ENCODE data around the gene HEATR1. TPM values are rescaled to one million over a fixed set of nuclear protein-coding genes. Genes with fewer than 3 reads are reported as not detected.

The HEATR1 gene
- polyA plus RNA-seq, 1 experiment: 24.9 TPM

- Histone ChIP-seq H3K27me3 (ENCODE audit: control insufficient read depth, insufficient read depth, low read length) (no peaks in the 10 kb centered on the region), H3K4me3 (ENCODE audit: low read depth, low read length) (no peak overlapping the region), H3K27ac (ENCODE audit: low read depth, low read length) (no peak overlapping the region), H3K9me3 (ENCODE audit: control insufficient read depth, insufficient read depth, low read length) (no peaks in the 10 kb centered on the region)
- ChIA-PET POLR2A (no interaction called here), CTCF (no interaction called here)
- no peak for DNase-seq (ENCODE audit: low read depth, low spot score)
- TF ChIP-seq, protein P1, sequence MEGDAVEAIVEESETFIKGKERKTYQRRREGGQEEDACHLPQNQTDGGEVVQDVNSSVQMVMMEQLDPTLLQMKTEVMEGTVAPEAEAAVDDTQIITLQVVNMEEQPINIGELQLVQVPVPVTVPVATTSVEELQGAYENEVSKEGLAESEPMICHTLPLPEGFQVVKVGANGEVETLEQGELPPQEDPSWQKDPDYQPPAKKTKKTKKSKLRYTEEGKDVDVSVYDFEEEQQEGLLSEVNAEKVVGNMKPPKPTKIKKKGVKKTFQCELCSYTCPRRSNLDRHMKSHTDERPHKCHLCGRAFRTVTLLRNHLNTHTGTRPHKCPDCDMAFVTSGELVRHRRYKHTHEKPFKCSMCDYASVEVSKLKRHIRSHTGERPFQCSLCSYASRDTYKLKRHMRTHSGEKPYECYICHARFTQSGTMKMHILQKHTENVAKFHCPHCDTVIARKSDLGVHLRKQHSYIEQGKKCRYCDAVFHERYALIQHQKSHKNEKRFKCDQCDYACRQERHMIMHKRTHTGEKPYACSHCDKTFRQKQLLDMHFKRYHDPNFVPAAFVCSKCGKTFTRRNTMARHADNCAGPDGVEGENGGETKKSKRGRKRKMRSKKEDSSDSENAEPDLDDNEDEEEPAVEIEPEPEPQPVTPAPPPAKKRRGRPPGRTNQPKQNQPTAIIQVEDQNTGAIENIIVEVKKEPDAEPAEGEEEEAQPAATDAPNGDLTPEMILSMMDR (IDR thresholded peaks at IDR 0.05; ENCODE audit: low read depth, low read length): no peak
These were observed 45.5 kb downstream of the HEATR1 start for GRCh38 chr1:236558846-236559245.

GRCh38 chr1:236558081-236558480, 46.2 kb downstream of the HEATR1 start:
- CTCF ChIA-PET: no interaction called here
- Histone ChIP-seq H3K4me3 (ENCODE audit: low read depth, low read length) (no peak overlapping the region), H3K27ac (ENCODE audit: low read depth, low read length) (no peak overlapping the region), H3K9me3 (ENCODE audit: control insufficient read depth, insufficient read depth, low read length) (no peaks in the 10 kb centered on the region), H3K27me3 (ENCODE audit: control insufficient read depth, insufficient read depth, low read length) (no peaks in the 10 kb centered on the region)
- DNase-seq (ENCODE audit: low read depth, low spot score): no peak
- TF ChIP-seq, protein P1 (IDR thresholded peaks at IDR 0.05; ENCODE audit: low read depth, low read length): no peak
- POLR2A ChIA-PET: no interaction called here

DNA sequence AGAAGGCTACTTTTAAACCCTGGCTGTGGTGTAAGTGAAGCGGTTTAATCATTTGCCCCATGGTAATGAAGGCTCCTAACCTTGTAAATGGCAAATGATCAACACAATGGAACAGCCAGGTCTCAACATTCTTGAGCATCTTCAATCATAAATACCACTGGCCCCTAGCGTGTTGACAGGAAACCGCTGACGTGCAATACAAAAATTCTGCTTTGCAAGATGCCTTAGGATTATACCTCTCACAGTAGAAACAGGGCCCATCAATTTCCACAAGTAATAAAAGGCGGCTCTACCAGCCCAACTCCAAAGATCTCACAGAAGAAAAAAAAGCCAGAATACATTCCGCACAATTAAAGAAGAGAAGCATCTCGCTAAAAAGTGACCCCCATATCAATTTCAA, 47.7 kb downstream of the HEATR1 start:
- ChIA-PET POLR2A (no interaction called here), CTCF (no interaction called here)
- Histone ChIP-seq H3K9me3 (ENCODE audit: control insufficient read depth, insufficient read depth, low read length) (no peaks in the 10 kb centered on the region), H3K27me3 (ENCODE audit: control insufficient read depth, insufficient read depth, low read length) (no peaks in the 10 kb centered on the region), H3K27ac (ENCODE audit: low read depth, low read length) (no peak overlapping the region), H3K4me3 (ENCODE audit: low read depth, low read length) (no peak overlapping the region)
- no peak for DNase-seq (ENCODE audit: low read depth, low spot score)
- TF ChIP-seq, protein P1 (IDR thresholded peaks at IDR 0.05; ENCODE audit: low read depth, low read length): no peak

DNA sequence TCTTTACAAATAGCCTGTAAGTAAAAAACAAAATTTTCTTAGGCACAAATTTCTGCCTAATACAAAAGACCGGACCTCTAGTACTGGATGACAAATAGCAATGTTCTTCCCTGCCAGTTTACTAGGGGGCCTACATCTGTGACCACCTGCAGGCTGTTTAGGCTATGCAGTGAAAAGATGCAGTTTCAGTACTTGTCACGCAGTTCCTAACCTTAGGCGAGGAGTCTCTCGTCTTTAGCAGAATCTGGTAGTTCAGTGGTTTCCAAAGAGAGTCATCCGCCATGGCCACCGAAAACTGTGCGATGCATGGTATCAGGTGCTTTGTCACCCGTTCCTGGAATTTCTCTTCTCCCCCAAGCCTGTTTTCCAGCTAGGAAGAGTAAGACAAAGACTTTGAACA, 50.9 kb downstream of the HEATR1 start:
- CTCF ChIA-PET: no interaction called here
- POLR2A ChIA-PET: no interaction called here

GRCh38 chr1:236552901-236553300, 51.4 kb downstream of the HEATR1 start:
- ChIA-PET CTCF (no interaction called here), POLR2A (no interaction called here)
- TF ChIP-seq, protein P1 (IDR thresholded peaks at IDR 0.05; ENCODE audit: low read depth, low read length): no peak
- DNase-seq (ENCODE audit: low read depth, low spot score): no peak
- H3K4me3 ChIP-seq (ENCODE audit: low read depth, low read length): no peak overlapping the region
- H3K27me3 ChIP-seq (ENCODE audit: control insufficient read depth, insufficient read depth, low read length): no peaks in the 10 kb centered on the region
- no peak overlapping the region for H3K27ac ChIP-seq (ENCODE audit: low read depth, low read length)
- no peaks in the 10 kb centered on the region for H3K9me3 ChIP-seq (ENCODE audit: control insufficient read depth, insufficient read depth, low read length)

More for the DNA sequence above, 50.9 kb downstream of the HEATR1 start:
- TF ChIP-seq, protein P1 (IDR thresholded peaks at IDR 0.05; ENCODE audit: low read depth, low read length): no peak
- no peaks in the 10 kb centered on the region for H3K27me3 ChIP-seq (ENCODE audit: control insufficient read depth, insufficient read depth, low read length)
- H3K4me3 ChIP-seq (ENCODE audit: low read depth, low read length): no peak overlapping the region
- H3K9me3 ChIP-seq (ENCODE audit: control insufficient read depth, insufficient read depth, low read length): no peaks in the 10 kb centered on the region
- H3K27ac ChIP-seq (ENCODE audit: low read depth, low read length): no peak overlapping the region
- DNase-seq (ENCODE audit: low read depth, low spot score): no peak
